ENCODE results near the gene DPP8. TPM values are rescaled to one million over a fixed set of nuclear protein-coding genes. Genes with fewer than 3 reads are reported as not detected.
"Not testable (repeated sequence)": the region's sequence is repeated elsewhere in the genome, so short reads cannot be mapped to it uniquely, and the experiment has no call there.

Gene DPP8
- total and polyA plus RNA-seq, 4 donors = 30.3 to 106 (median 38.1) TPM

DNA sequence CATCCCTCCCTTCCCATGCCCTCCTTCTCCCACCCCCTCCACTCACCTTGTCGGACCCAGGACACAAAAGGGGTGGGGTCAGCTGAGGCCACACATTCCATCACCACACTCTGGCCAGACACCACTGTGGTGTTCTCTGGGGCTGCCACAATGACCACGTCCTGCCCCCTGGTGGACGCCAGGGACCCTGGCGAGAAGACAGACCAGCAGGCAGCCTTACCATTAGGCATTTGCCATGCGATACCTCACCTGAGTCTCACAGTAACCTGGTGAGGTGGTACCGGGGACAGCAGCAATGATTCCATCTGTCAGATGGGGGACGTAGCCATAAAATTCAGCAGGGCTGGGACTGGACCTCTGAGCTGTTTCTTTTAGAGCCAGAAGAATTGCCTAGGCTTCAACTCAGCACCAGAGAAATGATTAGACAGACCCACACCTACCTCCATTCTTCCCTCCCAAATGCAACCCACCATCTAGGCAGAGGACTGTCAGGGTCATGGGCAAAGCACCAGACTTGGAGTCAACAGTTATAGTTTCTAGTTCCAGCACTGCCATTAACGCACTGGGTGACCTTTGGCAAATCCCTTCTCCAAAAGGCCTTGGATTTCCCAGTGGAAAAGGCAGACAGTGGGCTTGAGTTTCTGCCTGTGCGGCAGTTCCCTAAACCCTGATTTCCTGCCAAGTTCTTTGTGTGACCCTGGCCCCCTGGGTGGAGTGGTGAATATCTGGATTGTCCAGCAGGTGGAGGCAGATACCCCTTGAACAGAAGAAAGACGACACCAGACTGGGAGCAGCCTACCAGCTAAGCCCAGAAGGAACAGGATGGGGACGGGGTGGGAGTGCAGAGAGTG lies 116.5 kb downstream of the DPP8 start:
- H3K9me3 ChIP-seq (ENCODE audit: control insufficient read depth, insufficient read depth, low read length) = no peaks in the 10 kb centered on the region
- WGBS (ENCODE audit: insufficient coverage) = 28% methylated on average over 11 of the region's 11 CpGs
- H3K27ac ChIP-seq (ENCODE audit: low read depth, low read length) = no peak overlapping the region
- H3K4me1 ChIP-seq (ENCODE audit: control insufficient read depth, insufficient read depth, low read length) = peaks cover 24% of the 10 kb centered on the region
- peaks cover 12% of the 10 kb centered on the region for H3K36me3 ChIP-seq (ENCODE audit: control insufficient read depth, insufficient read depth, low read length)
- H3K27me3 ChIP-seq (ENCODE audit: control insufficient read depth, insufficient read depth, low read length) = peaks cover 22% of the 10 kb centered on the region
- no peak overlapping the region for H3K4me3 ChIP-seq (ENCODE audit: low read depth, low read length)
- DNase-seq (ENCODE audit: low read depth in 4 of 6, low spot score in 6 of 6) = peak in 2 of 6 donors; percentile 91 to 93

DNA sequence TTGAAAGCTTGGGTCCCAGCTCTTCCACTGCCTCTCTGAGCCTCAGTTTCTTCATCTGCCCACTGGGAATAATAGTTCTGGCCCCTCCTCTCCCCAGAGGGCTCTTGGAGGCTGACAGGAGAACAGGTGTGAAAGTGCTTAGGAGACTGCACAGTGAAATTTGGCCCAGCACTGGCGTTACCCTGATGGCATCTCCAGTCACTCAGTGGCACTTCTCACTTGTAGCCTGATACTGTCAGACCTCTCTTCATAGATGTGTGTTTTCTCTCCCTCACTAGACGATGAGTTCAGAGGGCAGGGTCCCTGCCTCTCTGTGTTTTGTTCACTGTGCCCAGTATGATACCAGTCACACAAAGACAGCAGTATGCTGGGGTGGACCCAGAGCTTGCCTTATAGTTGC lies 117.5 kb downstream of the DPP8 start:
- no peak overlapping the region for H3K4me3 ChIP-seq (ENCODE audit: low read depth, low read length)
- peaks cover 29% of the 10 kb centered on the region for H3K27me3 ChIP-seq (ENCODE audit: control insufficient read depth, insufficient read depth, low read length)
- DNase-seq (ENCODE audit: low read depth in 4 of 6, low spot score in 6 of 6) = no peak
- peaks cover 19% of the 10 kb centered on the region for H3K36me3 ChIP-seq (ENCODE audit: control insufficient read depth, insufficient read depth, low read length)
- peaks cover 29% of the 10 kb centered on the region for H3K4me1 ChIP-seq (ENCODE audit: control insufficient read depth, insufficient read depth, low read length)
- H3K9me3 ChIP-seq (ENCODE audit: control insufficient read depth, insufficient read depth, low read length) = no peaks in the 10 kb centered on the region
- WGBS (ENCODE audit: insufficient coverage) = 90% methylated on average over 1 of the region's 2 CpGs
- no peak overlapping the region for H3K27ac ChIP-seq (ENCODE audit: low read depth, low read length)

DNA sequence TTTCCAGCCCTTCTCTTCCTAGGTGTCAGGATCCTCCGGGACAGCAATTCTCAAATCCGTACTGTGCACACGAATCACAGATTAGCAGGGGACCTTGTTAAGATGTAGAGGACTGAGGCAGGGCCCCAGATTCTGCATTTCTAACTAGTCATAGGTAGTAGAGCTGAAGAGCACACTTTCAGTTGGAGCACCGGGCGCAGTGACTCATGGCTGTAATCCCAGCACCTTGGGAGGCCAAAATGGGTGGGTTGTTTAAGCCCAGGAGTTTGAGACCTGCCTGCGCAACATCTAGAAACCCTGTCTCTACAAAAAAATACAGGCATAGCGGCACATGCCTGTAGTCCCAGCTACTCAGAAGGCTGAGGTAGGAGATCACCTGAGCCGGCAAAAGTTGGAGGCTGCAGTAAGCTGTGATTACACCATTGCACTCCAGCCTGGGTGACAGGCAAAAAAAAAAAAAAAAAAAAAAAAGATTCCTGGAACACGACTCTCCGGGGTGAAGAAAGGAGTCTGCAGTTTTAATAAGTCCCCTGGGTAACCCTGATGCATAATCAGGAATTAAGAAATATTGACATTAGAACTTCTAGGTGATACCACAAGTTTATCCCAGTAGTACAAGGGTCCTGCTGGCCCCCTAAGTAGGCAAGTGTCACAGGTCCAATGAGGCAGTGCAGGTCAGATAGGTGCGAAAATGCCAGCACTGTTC lies 118.3 kb downstream of the DPP8 start:
- Histone ChIP-seq H3K4me1 (ENCODE audit: control insufficient read depth, insufficient read depth, low read length) (peaks cover 29% of the 10 kb centered on the region), H3K9me3 (ENCODE audit: control insufficient read depth, insufficient read depth, low read length) (no peaks in the 10 kb centered on the region), H3K4me3 (ENCODE audit: low read depth, low read length) (no peak overlapping the region), H3K27me3 (ENCODE audit: control insufficient read depth, insufficient read depth, low read length) (peaks cover 31% of the 10 kb centered on the region), H3K36me3 (ENCODE audit: control insufficient read depth, insufficient read depth, low read length) (peaks cover 26% of the 10 kb centered on the region), H3K27ac (ENCODE audit: low read depth, low read length) (no peak overlapping the region)
- no peak for DNase-seq (ENCODE audit: low read depth in 4 of 6, low spot score in 6 of 6)
- whole genome bisulfite sequencing (ENCODE audit: insufficient coverage) = 100% methylated on average over 3 of the region's 11 CpGs

DNA sequence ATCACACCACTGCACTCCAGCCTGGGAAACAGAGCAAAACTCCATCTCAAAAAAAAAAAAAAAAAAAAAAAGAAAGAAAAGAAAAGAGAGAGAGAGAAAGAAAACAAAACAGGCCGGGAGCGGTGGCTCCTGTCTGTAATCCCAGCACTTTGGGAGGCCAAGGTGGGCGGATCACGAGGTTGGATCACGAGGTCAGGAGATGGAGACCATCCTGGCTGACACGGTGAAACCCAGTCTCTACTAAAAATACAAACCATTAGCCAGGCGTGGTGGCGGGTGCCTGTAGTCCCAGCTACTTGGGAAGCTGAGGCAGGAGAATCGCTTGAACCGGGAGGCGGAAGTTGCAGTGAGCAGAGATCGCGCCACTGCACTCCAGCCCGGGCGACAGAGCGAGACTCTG lies 119.0 kb downstream of the DPP8 start:
- not testable (repeated sequence) for H3K27ac ChIP-seq (ENCODE audit: low read depth, low read length); H3K4me3 ChIP-seq (ENCODE audit: low read depth, low read length); DNase-seq (ENCODE audit: low read depth in 4 of 6, low spot score in 6 of 6); H3K9me3 ChIP-seq (ENCODE audit: control insufficient read depth, insufficient read depth, low read length)
- Histone ChIP-seq H3K36me3 (ENCODE audit: control insufficient read depth, insufficient read depth, low read length) (peaks cover 33% of the 10 kb centered on the region), H3K27me3 (ENCODE audit: control insufficient read depth, insufficient read depth, low read length) (peaks cover 31% of the 10 kb centered on the region), H3K4me1 (ENCODE audit: control insufficient read depth, insufficient read depth, low read length) (peaks cover 29% of the 10 kb centered on the region)
- 93% methylated on average over 4 of the region's 16 CpGs for WGBS (ENCODE audit: insufficient coverage)

DNA sequence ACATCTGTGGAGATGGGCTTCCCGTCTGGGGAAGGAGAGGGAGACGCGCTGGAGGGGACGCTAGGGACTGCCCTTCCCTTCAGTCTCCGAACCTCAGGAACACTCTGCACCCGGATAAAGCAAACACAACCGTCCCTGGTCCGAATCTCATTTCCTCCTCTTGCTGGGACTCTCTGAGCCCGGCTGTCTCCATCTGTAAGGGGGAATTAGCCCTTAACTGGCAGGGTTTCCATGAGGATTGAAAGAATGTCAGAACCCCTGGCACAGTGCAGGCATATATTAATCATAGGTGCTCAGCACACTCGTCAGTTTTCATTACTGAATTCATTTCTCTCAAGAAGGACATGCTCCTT lies 120.5 kb downstream of the DPP8 start:
- H3K4me3 ChIP-seq (ENCODE audit: low read depth, low read length) = no peak overlapping the region
- peaks cover 28% of the 10 kb centered on the region for H3K4me1 ChIP-seq (ENCODE audit: control insufficient read depth, insufficient read depth, low read length)
- no peaks in the 10 kb centered on the region for H3K9me3 ChIP-seq (ENCODE audit: control insufficient read depth, insufficient read depth, low read length)
- WGBS (ENCODE audit: insufficient coverage) = 43% methylated on average over 7 of the region's 10 CpGs
- no peak for DNase-seq (ENCODE audit: low read depth in 4 of 6, low spot score in 6 of 6)
- peaks cover 31% of the 10 kb centered on the region for H3K27me3 ChIP-seq (ENCODE audit: control insufficient read depth, insufficient read depth, low read length)
- H3K36me3 ChIP-seq (ENCODE audit: control insufficient read depth, insufficient read depth, low read length) = peaks cover 39% of the 10 kb centered on the region
- no peak overlapping the region for H3K27ac ChIP-seq (ENCODE audit: low read depth, low read length)

DNA sequence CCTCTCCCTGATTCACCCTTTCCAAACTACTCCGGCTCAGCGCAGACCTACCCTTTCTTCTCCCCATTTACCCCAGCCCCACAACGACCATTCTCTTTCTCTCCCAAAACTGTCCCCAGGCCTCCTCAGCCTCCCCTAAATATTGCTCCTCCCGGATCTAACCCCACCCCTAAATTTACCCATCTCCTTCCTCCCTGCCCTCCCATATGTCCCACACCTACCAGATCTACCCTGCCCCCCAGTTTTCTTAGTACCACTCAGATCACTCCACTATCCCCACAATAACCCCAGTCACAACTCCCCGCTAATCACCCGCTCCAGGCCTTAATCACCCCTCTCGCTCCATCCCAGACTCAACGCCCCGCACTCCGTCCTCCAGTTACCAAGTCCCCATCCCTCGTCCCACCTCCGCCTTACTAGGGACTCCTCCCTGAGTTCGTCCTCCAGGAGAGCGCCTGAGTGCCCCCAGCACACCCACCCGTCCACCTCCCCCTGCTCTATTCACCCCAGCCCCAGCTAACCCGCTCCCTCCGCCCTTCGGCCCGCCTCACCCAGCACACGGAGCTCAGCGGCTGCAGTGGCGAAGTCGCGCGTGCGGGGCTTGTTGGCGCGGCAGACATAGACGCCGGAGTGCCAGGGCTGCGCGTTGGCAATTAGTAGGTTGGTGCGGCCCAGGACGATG lies 121.1 kb downstream of the DPP8 start:
- peak in 2 of 6 donors; percentile 32 to 48 for DNase-seq (ENCODE audit: low read depth in 4 of 6, low spot score in 6 of 6)
- peaks cover 31% of the 10 kb centered on the region for H3K27me3 ChIP-seq (ENCODE audit: control insufficient read depth, insufficient read depth, low read length)
- no peak overlapping the region for H3K27ac ChIP-seq (ENCODE audit: low read depth, low read length)
- no peak overlapping the region for H3K4me3 ChIP-seq (ENCODE audit: low read depth, low read length)
- H3K4me1 ChIP-seq (ENCODE audit: control insufficient read depth, insufficient read depth, low read length) = peaks cover 23% of the 10 kb centered on the region
- WGBS (ENCODE audit: insufficient coverage) = 27% methylated on average over 34 of the region's 34 CpGs
- H3K36me3 ChIP-seq (ENCODE audit: control insufficient read depth, insufficient read depth, low read length) = peaks cover 42% of the 10 kb centered on the region
- no peaks in the 10 kb centered on the region for H3K9me3 ChIP-seq (ENCODE audit: control insufficient read depth, insufficient read depth, low read length)

DNA sequence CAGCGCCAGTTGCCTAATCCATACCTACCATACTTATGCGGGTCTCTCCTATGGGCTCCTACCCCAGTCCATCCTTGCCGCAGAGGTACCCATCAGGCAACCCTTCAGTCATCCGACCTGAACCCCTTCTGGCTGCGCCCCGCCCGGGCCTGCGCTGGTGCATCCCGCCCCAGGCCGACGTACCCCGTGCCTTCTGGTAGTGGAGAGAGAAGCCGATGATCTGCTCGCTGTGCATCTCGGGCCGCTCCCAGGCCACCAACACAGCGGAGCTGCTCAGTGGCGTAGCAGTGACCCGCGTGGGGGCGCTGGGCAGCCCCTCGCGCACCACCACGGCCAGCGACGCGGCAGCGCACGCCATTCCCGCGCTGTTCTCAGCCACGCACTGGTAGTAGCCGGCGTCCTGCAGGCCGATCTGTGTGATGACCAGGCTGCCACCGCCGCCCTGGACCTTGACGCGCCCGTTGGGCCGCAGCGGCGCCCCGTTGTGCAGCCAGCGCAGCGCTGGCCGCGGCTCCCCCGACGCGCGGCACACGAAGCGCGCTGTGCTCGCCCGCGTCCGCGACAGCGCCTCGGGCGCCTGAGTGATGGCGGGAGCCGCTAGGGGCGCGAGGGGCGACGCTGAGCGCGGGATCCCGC lies 121.8 kb downstream of the DPP8 start:
- Histone ChIP-seq H3K27ac (ENCODE audit: low read depth, low read length) (no peak overlapping the region), H3K4me3 (ENCODE audit: low read depth, low read length) (no peak overlapping the region), H3K9me3 (ENCODE audit: control insufficient read depth, insufficient read depth, low read length) (no peaks in the 10 kb centered on the region), H3K4me1 (ENCODE audit: control insufficient read depth, insufficient read depth, low read length) (peaks cover 16% of the 10 kb centered on the region), H3K27me3 (ENCODE audit: control insufficient read depth, insufficient read depth, low read length) (peaks cover 31% of the 10 kb centered on the region), H3K36me3 (ENCODE audit: control insufficient read depth, insufficient read depth, low read length) (peaks cover 47% of the 10 kb centered on the region)
- DNase-seq (ENCODE audit: low read depth in 4 of 6, low spot score in 6 of 6) = peak in 2 of 6 donors; percentile 45 to 69
- 9% methylated on average over 62 of the region's 72 CpGs for WGBS (ENCODE audit: insufficient coverage)

DNA sequence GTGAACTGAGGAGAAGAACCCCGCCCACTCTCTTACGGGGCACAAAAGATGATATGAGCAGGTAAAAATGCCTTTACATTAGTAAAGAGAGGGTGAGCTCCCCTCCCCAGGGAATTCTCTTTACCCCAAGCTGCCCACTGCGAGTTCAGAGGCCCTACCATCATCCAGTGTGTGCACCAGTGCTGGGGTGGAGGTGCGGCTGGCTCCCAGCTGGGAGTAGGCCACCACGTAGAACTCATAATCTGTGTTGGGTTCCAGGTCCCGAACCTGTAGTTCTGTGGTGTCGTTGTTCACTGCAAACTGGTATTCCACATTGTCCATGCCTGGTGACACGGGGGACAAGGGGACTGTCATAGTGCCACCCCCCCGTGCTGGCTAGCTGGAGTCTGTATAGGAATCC lies 122.6 kb downstream of the DPP8 start:
- no peaks in the 10 kb centered on the region for H3K9me3 ChIP-seq (ENCODE audit: control insufficient read depth, insufficient read depth, low read length)
- peaks cover 51% of the 10 kb centered on the region for H3K36me3 ChIP-seq (ENCODE audit: control insufficient read depth, insufficient read depth, low read length)
- no peak for DNase-seq (ENCODE audit: low read depth in 4 of 6, low spot score in 6 of 6)
- WGBS (ENCODE audit: insufficient coverage) = 91% methylated on average over 5 of the region's 9 CpGs
- H3K27me3 ChIP-seq (ENCODE audit: control insufficient read depth, insufficient read depth, low read length) = peaks cover 31% of the 10 kb centered on the region
- H3K27ac ChIP-seq (ENCODE audit: low read depth, low read length) = no peak overlapping the region
- H3K4me1 ChIP-seq (ENCODE audit: control insufficient read depth, insufficient read depth, low read length) = peaks cover 13% of the 10 kb centered on the region
- H3K4me3 ChIP-seq (ENCODE audit: low read depth, low read length) = no peak overlapping the region

DNA sequence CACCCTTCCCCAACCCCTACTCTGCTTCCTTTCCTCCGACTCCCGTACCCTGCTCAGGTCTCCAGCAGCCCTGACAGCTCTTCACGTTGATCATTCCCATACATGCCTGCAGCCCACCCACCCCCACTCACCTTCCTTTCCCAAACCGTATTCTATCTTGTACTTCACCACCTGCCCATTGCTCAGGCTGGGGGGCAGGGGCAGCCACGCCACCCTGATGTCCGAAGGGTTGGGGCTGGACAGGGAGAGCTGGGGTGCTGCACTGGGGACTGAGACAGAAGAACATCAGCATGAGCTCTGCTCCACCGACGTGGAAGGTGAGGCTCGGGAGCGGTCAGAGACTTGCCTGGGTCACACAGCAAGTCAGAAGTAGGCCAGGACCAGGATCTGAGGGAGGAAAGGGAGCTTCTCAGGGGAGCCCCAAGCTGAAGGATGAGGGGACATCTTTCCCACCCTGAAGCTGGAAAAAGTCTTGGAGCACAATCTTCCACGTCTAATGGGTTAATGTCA lies 123.2 kb downstream of the DPP8 start:
- WGBS (ENCODE audit: insufficient coverage) = 87% methylated on average over 10 of the region's 11 CpGs
- H3K4me3 ChIP-seq (ENCODE audit: low read depth, low read length) = no peak overlapping the region
- no peaks in the 10 kb centered on the region for H3K9me3 ChIP-seq (ENCODE audit: control insufficient read depth, insufficient read depth, low read length)
- no peak overlapping the region for H3K27ac ChIP-seq (ENCODE audit: low read depth, low read length)
- no peak for DNase-seq (ENCODE audit: low read depth in 4 of 6, low spot score in 6 of 6)
- peaks cover 57% of the 10 kb centered on the region for H3K36me3 ChIP-seq (ENCODE audit: control insufficient read depth, insufficient read depth, low read length)
- H3K27me3 ChIP-seq (ENCODE audit: control insufficient read depth, insufficient read depth, low read length) = peaks cover 31% of the 10 kb centered on the region
- H3K4me1 ChIP-seq (ENCODE audit: control insufficient read depth, insufficient read depth, low read length) = peaks cover 13% of the 10 kb centered on the region

Data from spinal cord (tissue), 10 donors.